Esophagus squamous epithelium (tissue), 5 donors: ENCODE results near the gene SLC2A4RG. TPM values are rescaled to one million over a fixed set of nuclear protein-coding genes. Genes with fewer than 3 reads are reported as not detected.
A peak's percentile ranks its signal among the peaks of the same experiment; 100 is the strongest.

Experiments
- DNase-seq: peaks from one replicate; lab custom pipeline; 2025; lab: John Stamatoyannopoulos, UW
- H3K27ac ChIP-seq, 4 donors: fragments of 200-600 bp; sonication (generic); one replicate each; pipeline ENCODE4 v1.5.1; 2016 to 2019; ENCODE audit warnings: mild to moderate bottlenecking in 1 of 4
- H3K27me3 ChIP-seq, 4 donors: fragments of 200-600 bp; sonication (generic); 1 replicate in 3 of 4; 2 replicates in 1 of 4; pipeline versions ENCODE4 v1.5.1 to v1.6.0; 2017 to 2021; ENCODE audit warnings: antibody characterized with exemption in 1 of 4
- H3K36me3 ChIP-seq, 3 donors: fragments of 200-600 bp; sonication (generic); one replicate each; pipeline ENCODE4 v1.5.1; 2016 to 2019
- H3K4me1 ChIP-seq, 3 donors: fragments of 200-600 bp; sonication (generic); one replicate each; pipeline ENCODE4 v1.5.1; 2017 to 2019
- H3K4me3 ChIP-seq, 4 donors: fragments of 200-600 bp; sonication (generic); 1 replicate in 3 of 4; 2 replicates in 1 of 4; pipeline ENCODE4 v1.5.1; 2016 to 2019; ENCODE audit warnings: mild to moderate bottlenecking in 2 of 4, moderate library complexity in 1 of 4
- H3K9me3 ChIP-seq, 3 donors: fragments of 200-600 bp; sonication (generic); one replicate each; pipeline ENCODE4 v1.5.1; 2016 to 2019
- CTCF ChIP-seq, 6 experiments: fragments of 450-650 bp in 4 of 6; fragments of 200-600 bp in 2 of 6; sonication (generic) in 2 of 6; IDR thresholded peaks; one replicate each; pipeline ENCODE4 v1.5.1; 2016 to 2019; ENCODE audit warnings: antibody characterized with exemption in 6 of 6, mild to moderate bottlenecking in 4 of 6, moderate library complexity in 4 of 6
- POLR2A ChIP-seq, 4 donors: fragments of 450-650 bp; IDR thresholded peaks; one replicate each; pipeline ENCODE4 v1.6.1; 2017; ENCODE audit warnings: antibody characterized with exemption in 4 of 4, mild to moderate bottlenecking in 4 of 4, moderate library complexity in 3 of 4
- WGBS, 2 donors: methylation state at CpG; one replicate each; pipeline ENCODE4 v1.1.5; 2018; 5-methylcytosine and 5-hydroxymethylcytosine counted together
- intact Hi-C: fragments of 100-400 bp; cut with DNase I; formaldehyde crosslinking; loops from one replicate; pipeline ENCODE4 v1.15.0; 2022
- total RNA-seq, 4 donors: library from RNA; depleted of rRNA; stranded (reverse); fragments of >200 nt; gene quantifications; one replicate each; pipeline ENCODE4 v1.1.0, GENCODE V29; 2016
- donor health status: DM: yes; HTN: yes; CAD: no.

SLC2A4RG gene
- total RNA-seq, 4 donors from 2014 or later, result 37.0 to 55.5 (median 50.2) TPM

GRCh38 chr20:63697357-63697867 is 42.2 kb upstream of the SLC2A4RG start:
- DNase-seq, result no peak
- Histone ChIP-seq H3K36me3 (peaks cover 0 to 11% (median 0%) of the 10 kb centered on the region in 3 donors), H3K9me3 (no peaks in the 10 kb centered on the region), H3K4me1 (peaks cover 32 to 65% (median 62%) of the 10 kb centered on the region in 3 donors), H3K4me3 (peak overlapping the region; percentile 9 to 59 (median 29)), H3K27me3 (no peaks in the 10 kb centered on the region), H3K27ac (peak overlapping the region in 2 of 4 donors; percentile 49 to 63)
- intact Hi-C loops, result no loop called here
- 66% methylated on average over 3 of the region's 7 CpGs; no CpG with 5 or more reads in 1 of the 2 donors for WGBS, 2 donors
- TF ChIP-seq CTCF (IDR thresholded peaks at IDR 0.05) (no peak), POLR2A (IDR thresholded peaks at IDR 0.05) (no peak)

- Histone ChIP-seq H3K27me3 (no peaks in the 10 kb centered on the region), H3K4me3 (peak overlapping the region in 2 of 4 donors; percentile 43 to 59), H3K36me3 (peaks cover 0 to 17% (median 0%) of the 10 kb centered on the region in 3 donors), H3K4me1 (peaks cover 32 to 60% (median 58%) of the 10 kb centered on the region in 3 donors), H3K27ac (peak overlapping the region in 2 of 4 donors; percentile 49 to 81), H3K9me3 (no peaks in the 10 kb centered on the region)
- intact Hi-C loops, result no loop called here
- 71 to 83% methylated on average over 7 to 16 of the region's 40 CpGs for WGBS, 2 donors
- TF ChIP-seq POLR2A (IDR thresholded peaks at IDR 0.05) (no peak), CTCF (IDR thresholded peaks at IDR 0.05) (no peak)
- no peak for DNase-seq
Measured at GRCh38 chr20:63697868-63698545, 41.6 kb upstream of the SLC2A4RG start.

GRCh38 chr20:63698739-63699465 is 40.7 kb upstream of the SLC2A4RG start:
- 20% methylated on average over 1 of the region's 19 CpGs; no CpG with 5 or more reads in 1 of the 2 donors for WGBS, 2 donors
- TF ChIP-seq CTCF (IDR thresholded peaks at IDR 0.05) (no peak), POLR2A (IDR thresholded peaks at IDR 0.05) (no peak)
- intact Hi-C loops, result no loop called here
- H3K4me3 ChIP-seq, result peak overlapping the region in 1 of 4 donors; percentile 59
- DNase-seq, result no peak
- peak overlapping the region; percentile 35 to 89 (median 73) for H3K27ac ChIP-seq
- no peaks in the 10 kb centered on the region for H3K27me3 ChIP-seq
- H3K36me3 ChIP-seq, result peaks cover 0 to 26% (median 1%) of the 10 kb centered on the region in 3 donors
- H3K9me3 ChIP-seq, result no peaks in the 10 kb centered on the region
- peaks cover 32 to 60% (median 58%) of the 10 kb centered on the region in 3 donors for H3K4me1 ChIP-seq

- no peaks in the 10 kb centered on the region for H3K27me3 ChIP-seq
- intact Hi-C loops, result no loop called here
- no peak for DNase-seq
- no peaks in the 10 kb centered on the region for H3K9me3 ChIP-seq
- H3K36me3 ChIP-seq, result peaks cover 0 to 30% (median 9%) of the 10 kb centered on the region in 3 donors
- 50 to 92% methylated on average over 2 to 3 of the region's 24 CpGs for WGBS, 2 donors
- peak overlapping the region; percentile 35 to 89 (median 73) for H3K27ac ChIP-seq
- H3K4me1 ChIP-seq, result peaks cover 32 to 55% (median 53%) of the 10 kb centered on the region in 3 donors
- no peak for TF ChIP-seq CTCF (IDR thresholded peaks at IDR 0.05)
- no peak for TF ChIP-seq POLR2A (IDR thresholded peaks at IDR 0.05)
- peak overlapping the region in 1 of 4 donors; percentile 59 for H3K4me3 ChIP-seq
Measured at GRCh38 chr20:63699466-63700198, 39.9 kb upstream of the SLC2A4RG start.
